GM18951 (cell line): Measurements from ENCODE around the gene ATF7.

Experiments
- POLR2A ChIP-seq: IDR thresholded peaks from 4 replicates; pipeline ENCODE4 v1.6.1; 2011; ENCODE audit warnings: mild to moderate bottlenecking; ENCODE audit not compliant: insufficient read length, insufficient read depth; ENCODE audit errors: extremely low read depth
- in situ Hi-C: fragments of 300-500 bp; cut with MboI; formaldehyde crosslinking; loops from one replicate; pipeline ENCODE4 v1.12.0; 2022; ENCODE audit warnings: low sequenced_read_pairs, mixed read lengths, inconsistent platforms; ENCODE audit not compliant: unreplicated experiment

The ATF7 gene

DNA sequence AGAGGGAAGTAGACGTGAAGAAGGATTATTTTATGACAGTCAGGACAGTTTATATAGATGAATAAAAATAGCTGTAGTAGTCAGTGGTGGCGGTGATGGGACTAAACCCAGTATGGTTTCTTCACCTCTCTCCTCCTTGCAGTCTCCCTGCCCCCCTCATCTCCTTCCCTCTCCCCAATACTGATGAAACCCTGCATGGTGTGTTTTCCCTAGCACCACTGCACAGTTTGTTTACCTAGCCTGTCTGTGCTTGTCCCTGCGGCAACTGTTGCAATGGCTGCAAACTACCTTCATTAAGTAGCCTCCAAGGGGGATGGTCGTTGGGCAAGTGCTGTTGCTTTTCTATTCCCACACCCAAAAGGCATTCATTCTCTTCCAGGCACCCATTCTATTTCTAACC, 159.5 kb downstream of the ATF7 start:
- in situ Hi-C loops: no loop called here
- TF ChIP-seq POLR2A: no peak

DNA sequence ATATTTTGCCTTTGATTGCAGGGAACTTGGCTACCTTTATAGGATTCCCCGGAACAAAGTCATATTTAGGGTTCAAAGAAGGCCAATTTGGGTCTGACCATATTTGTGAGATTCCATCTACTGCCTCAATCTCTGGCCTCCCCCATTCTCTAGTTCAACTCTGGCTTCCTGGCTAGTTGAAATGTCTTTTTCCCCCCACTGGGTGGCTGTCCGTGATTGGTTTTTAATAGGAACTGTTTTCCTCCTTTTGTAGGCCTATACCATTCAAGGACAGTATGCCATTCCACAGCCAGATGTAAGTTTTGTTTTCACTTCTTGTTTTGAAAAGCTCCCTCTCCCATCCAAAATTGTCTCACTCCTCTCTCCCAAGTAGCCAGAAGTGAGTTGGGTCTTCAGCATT, 160.5 kb downstream of the ATF7 start:
- no peak for TF ChIP-seq POLR2A
- in situ Hi-C loops: no loop called here

DNA sequence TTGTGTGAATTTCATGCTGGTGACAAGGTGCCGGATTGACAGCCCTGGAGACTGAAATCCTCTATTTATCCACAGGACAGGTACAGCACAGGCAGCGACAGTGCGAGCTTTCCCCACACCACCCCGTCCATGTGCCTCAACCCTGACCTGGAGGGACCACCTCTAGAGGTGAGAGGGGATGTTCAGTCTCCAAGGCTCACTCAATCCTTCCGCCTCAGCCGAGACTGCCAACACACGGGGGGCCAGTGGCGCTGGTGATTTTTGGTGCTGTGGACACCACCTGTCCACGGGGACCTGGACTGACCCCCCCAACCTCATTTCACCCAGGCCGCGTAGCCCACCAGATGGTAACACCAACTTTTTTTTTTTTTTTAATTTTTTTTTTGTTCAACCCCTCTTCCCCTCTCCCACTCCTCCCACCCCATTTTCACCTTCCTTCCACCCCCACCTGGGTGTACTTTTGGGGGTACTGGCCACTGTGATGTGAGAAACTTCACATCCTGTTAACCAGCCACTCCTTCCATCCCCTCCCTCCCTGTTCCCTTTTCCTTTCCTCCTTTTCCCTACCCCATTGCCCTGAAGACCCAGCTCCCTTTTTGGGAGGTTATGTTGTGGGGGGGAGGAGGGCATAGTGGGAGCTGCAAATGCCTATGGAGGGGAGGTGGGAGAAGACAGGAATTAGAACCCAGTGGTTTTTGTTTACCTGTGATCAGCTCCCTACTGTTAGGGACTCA, 161.3 kb downstream of the ATF7 start:
- TF ChIP-seq POLR2A: no peak
- in situ Hi-C loops: no loop called here

DNA sequence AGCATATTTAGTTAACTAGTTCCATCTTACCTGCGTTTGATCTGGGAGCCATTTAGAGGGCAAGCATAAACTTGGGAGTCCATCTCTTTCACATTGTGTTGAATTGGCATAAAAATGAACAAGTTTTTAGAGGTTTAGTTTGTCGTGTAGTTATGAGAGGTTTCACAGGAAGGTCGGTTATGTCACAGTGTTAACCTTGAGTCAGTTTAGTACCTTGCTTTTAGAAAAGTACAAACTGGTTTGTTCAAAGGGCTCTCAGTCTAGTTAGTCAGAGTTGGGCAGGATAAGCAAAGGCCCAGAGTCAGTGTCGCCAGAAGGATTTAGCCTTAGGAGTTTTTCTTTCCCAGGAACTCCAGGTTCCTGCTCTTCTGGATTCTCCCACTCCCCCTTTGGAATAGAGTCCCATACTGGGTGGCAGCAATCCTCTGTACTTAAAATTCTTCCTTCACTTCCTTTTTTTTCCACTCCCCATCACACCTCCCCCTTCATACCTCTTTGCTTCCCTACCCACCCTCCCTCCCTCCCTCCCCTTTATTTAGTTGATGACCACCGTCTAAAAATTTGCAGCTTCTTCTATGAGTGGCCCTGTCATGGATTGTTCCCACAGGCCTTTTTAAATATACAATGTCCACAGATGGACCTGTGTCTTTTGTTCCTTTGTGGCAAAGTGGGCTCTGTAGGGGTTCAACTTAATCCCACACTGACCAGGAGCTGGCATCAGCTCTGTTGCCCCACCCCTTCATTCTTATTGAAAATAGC, 162.2 kb downstream of the ATF7 start:
- TF ChIP-seq POLR2A: no peak
- in situ Hi-C loops: no loop called here

DNA sequence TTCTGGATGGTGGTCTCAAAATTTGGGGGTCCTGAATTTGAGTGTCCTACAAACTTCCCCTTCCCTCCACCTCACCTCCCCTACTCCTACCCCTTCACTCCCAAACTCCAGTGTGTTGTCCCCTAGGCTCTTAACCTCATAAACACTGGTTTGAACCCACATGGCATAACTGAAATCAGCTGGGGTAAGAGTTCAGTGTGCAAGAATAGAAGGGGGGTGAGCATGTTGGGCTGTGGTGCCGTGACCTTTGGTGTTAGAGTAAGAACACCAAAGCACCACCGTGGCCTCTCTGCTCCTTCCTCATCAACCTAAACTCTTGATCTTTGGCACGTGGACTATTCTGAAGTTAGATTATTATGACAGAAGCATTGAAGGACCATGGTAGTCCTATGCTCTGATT, 163.2 kb downstream of the ATF7 start:
- in situ Hi-C loops: no loop called here
- no peak for TF ChIP-seq POLR2A

DNA sequence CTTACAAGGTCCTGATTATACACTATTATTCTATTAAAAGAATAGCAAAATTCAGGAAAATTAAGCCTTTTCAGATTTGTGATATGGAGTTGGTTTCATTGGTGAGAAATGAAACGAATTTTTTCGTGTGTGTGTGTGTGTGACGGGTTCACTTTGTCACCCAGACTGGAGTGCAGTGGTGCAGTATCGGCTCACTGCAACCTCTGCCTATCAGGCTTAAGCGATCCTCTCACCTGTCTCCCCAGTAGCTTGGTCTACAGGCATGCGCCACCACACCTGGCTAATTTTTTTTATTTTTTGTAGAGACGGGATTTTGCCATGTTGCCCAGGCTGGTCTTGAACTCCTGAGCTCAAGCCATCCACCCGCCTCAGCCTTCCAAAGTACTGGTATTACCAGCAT, 164.6 kb downstream of the ATF7 start:
- in situ Hi-C loops: no loop called here
- no peak for TF ChIP-seq POLR2A

DNA sequence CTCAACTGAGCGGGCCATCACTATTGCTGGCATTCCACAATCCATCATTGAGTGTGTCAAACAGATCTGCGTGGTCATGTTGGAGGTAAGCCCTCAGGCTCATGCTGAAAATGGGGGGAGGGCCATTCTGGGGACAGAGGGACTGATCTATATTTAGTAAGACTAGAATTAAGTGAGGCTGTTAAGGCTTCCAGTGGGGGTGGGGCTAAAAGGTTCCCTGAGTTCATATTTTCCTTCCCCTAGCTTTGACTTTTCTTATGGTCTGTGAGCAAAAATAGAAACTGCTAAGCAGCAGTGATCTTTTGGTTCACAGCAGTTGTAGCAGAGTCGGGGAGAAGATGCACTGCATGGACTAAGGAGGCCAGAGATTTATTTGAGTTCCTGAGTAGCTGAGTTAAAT, 165.1 kb downstream of the ATF7 start:
- no peak for TF ChIP-seq POLR2A

DNA sequence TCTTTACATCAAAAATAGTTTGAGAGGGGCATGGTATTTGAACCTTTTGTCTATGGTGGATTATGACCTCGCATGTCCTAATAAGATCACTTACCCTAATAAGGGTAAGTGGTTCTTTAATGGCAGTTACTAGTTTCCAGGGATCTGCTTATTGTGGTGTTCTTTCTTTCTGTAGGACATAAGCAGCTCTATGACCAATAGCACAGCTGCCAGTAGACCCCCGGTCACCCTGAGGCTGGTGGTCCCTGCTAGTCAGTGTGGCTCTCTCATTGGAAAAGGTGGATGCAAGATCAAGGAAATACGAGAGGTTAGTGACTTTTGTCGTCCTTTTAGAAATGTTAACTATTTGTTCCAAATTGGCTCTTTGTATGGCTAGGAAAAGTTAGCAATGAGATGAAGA, 167.1 kb downstream of the ATF7 start:
- no peak for TF ChIP-seq POLR2A
- in situ Hi-C loops: no loop called here

More for the DNA sequence above, 165.1 kb downstream of the ATF7 start:
- in situ Hi-C loops: no loop called here
